GM12878 (cell line): ENCODE measurements around the gene PSPC1.
"Not testable (repeated sequence)": the region's sequence is repeated elsewhere in the genome, so short reads cannot be mapped to it uniquely, and the experiment has no call there.

Experiments used
- EZH2 ChIP-seq: IDR thresholded peaks from 2 replicates; pipeline ENCODE4 v1.6.1; 2012; ENCODE audit warnings: low read depth, mild to moderate bottlenecking, control low read depth, inconsistent platforms, low read length, borderline replicate concordance; ENCODE audit not compliant: control insufficient read depth
- KDM1A ChIP-seq: fragments of 200-600 bp; sonication (generic); IDR thresholded peaks from 2 replicates; pipeline ENCODE4 v1.6.1; 2016; ENCODE audit warnings: borderline replicate concordance

DNA sequence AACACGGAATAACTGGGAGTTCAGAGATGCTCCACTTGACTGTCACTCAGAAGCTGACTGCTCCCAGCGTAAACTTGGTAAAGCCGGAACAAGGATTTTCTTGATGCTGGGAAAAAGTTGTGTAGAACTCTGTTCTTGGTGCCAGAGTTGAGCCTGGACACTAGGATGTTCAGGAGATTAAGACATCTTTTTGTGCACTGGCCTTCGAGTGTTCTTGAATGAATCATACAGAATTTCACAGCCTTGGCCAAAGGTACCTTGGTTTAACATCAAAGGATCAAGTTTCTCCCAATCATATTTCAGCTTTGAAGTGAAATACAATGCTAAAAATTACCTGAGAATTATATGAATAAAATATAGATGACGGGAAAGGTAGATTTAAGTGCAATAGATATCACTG lies 81.8 kb downstream of the PSPC1 start:
- not testable (repeated sequence) for TF ChIP-seq EZH2, KDM1A
